Lung microvascular endothelial cell (primary cell): Measurements from ENCODE around the gene COL6A3. TPM values are rescaled to one million over a fixed set of nuclear protein-coding genes. Genes with fewer than 3 reads are reported as not detected.

Experiments
- total RNA-seq: library from RNA; depleted of rRNA; stranded (reverse); fragments of >200 nt; gene quantifications from 2 replicates; pipeline ENCODE4 v1.2.1, GENCODE V29; 2014

Gene COL6A3
- total RNA-seq, 1 donor from 2014 or later, result 1.8 TPM

Other genes with a start within 250 kb of the COL6A3 start
- 0.20 and 0.22 TPM in 2 replicates for gene MLPH, start 73.1 kb upstream of the COL6A3 start, total RNA-seq
- gene PRLH, start 152.4 kb upstream of the COL6A3 start, total RNA-seq, result not detected in 2 replicates
- gene RAB17, start 176.6 kb upstream of the COL6A3 start, total RNA-seq, result 10.9 and 12.6 TPM in 2 replicates
- gene LRRFIP1, start 213.4 kb upstream of the COL6A3 start, total RNA-seq, result 89.3 and 96.1 TPM in 2 replicates